GM12878 (cell line): Measurements from ENCODE around the gene UCHL5. TPM values are rescaled to one million over a fixed set of nuclear protein-coding genes. Genes with fewer than 3 reads are reported as not detected.

Experiments used
- ATAC-seq: fragments of 200-7000 bp; cut with Tn5 transposase; 3 replicates; pipeline ENCODE4 v1.9.1; 2020; ENCODE audit warnings: mild to moderate bottlenecking, moderate library complexity
- BruUV-seq: library from RNA; stranded (reverse); fragments of 400-500 nt; replicated peaks from 2 replicates; lab custom pipeline; 2021; lab: Mats Ljungman, UMichigan
- CTCF ChIA-PET: fragments of 300-600 bp; sonication (Branson Sonifier 250); formaldehyde crosslinking; extraction: SDS; loops from one replicate; lab custom pipeline; 2021; ENCODE audit warnings: inconsistent platforms; lab: Yijun Ruan, JAX
- POLR2A ChIA-PET: fragments of 350-600 bp; formaldehyde crosslinking; extraction: SDS; loops from one replicate; lab custom pipeline; 2021; ENCODE audit warnings: inconsistent platforms; lab: Charles Lee
- RAD21 ChIA-PET: fragments of 300-600 bp; sonication (Branson Sonifier 250); formaldehyde crosslinking; loops from one replicate; lab custom pipeline; 2023; ENCODE audit warnings: antibody characterized with exemption; ENCODE audit not compliant: unreplicated experiment; lab: Charles Lee
- SMC1A ChIA-PET: fragments of 300-600 bp; sonication (Branson Sonifier 250); formaldehyde crosslinking; loops from one replicate; lab custom pipeline; 2023; ENCODE audit not compliant: unreplicated experiment, uncharacterized antibody; lab: Charles Lee
- DNase-seq: peaks from one replicate; pipeline ENCODE4 v3.0.0-alpha.2; 2011; ENCODE audit warnings: low read depth, low spot score
- FAIRE-seq: peaks from 3 replicates; lab custom pipeline; 2011; peaks lifted over from hg19 to GRCh38; lab: Jason Lieb, UNC
- H2AFZ ChIP-seq: 2 replicates; pipeline ENCODE4 v1.6.0; 2011; ENCODE audit warnings: low read depth, low read length, control low read depth; ENCODE audit not compliant: control insufficient read depth
- H3K27ac ChIP-seq: 2 replicates; pipeline ENCODE4 v1.5.1; 2011; ENCODE audit warnings: control low read depth; ENCODE audit not compliant: control insufficient read depth, insufficient read depth
- H3K27me3 ChIP-seq, 2 experiments: replicated peaks in 1 of 2; 2 replicates each; pipeline versions ENCODE4 v1.6.0 to v1.6.1; 2011; ENCODE audit warnings: low read length in 1 of 2; ENCODE audit not compliant: control insufficient read depth in 2 of 2, insufficient read depth in 2 of 2
- H3K36me3 ChIP-seq, 2 experiments: 2 replicates each; pipeline ENCODE4 v1.5.1; 2011; ENCODE audit warnings: low read length in 1 of 2; ENCODE audit not compliant: control insufficient read depth in 2 of 2, insufficient read depth in 2 of 2
- H3K4me1 ChIP-seq: 2 replicates; pipeline ENCODE4 v1.6.1; 2011; ENCODE audit warnings: mild to moderate bottlenecking, low read length, moderate library complexity, mixed read lengths; ENCODE audit not compliant: control insufficient read depth, insufficient read depth
- H3K4me2 ChIP-seq: 2 replicates; pipeline ENCODE4 v1.6.0; 2011; ENCODE audit warnings: control low read depth; ENCODE audit not compliant: control insufficient read depth, insufficient read depth
- H3K4me3 ChIP-seq: fragments of 200-600 bp; sonication (generic); 2 replicates; pipeline ENCODE4 v1.5.1; 2016
- H3K79me2 ChIP-seq: 2 replicates; pipeline ENCODE4 v1.6.0; 2011; ENCODE audit warnings: low read length; ENCODE audit not compliant: control insufficient read depth, insufficient read depth
- H3K9ac ChIP-seq: 2 replicates; pipeline ENCODE4 v1.8.0; 2011; ENCODE audit warnings: low read length, control low read depth, mixed read lengths; ENCODE audit not compliant: control insufficient read depth, insufficient read depth
- H3K9me3 ChIP-seq: replicated peaks from 3 replicates; pipeline ENCODE4 v1.5.1; 2011; ENCODE audit warnings: mild to moderate bottlenecking, low read length; ENCODE audit not compliant: control insufficient read depth, insufficient read depth
- H4K20me1 ChIP-seq: 2 replicates; pipeline ENCODE4 v1.6.0; 2011; ENCODE audit not compliant: control insufficient read depth, insufficient read depth
- ATF7 ChIP-seq: fragments of 450-650 bp; IDR thresholded peaks from 2 replicates; pipeline ENCODE4 v1.6.1; 2016; ENCODE audit warnings: low read depth, mild to moderate bottlenecking
- BHLHE40 ChIP-seq, 2 experiments: fragments of 450-650 bp in 1 of 2; IDR thresholded peaks; 2 replicates each; pipeline ENCODE4 v1.6.1; 2011 to 2017; ENCODE audit warnings: low read depth in 2 of 2, borderline replicate concordance in 1 of 2, improper control_type of control experiment in 1 of 2, low read length in 1 of 2, mild to moderate bottlenecking in 1 of 2
- CREM ChIP-seq: IDR thresholded peaks from 2 replicates; pipeline ENCODE4 v1.6.1; 2014; ENCODE audit warnings: antibody characterized with exemption, low read depth
- HDAC2 ChIP-seq: fragments of 200-600 bp; sonication (generic); IDR thresholded peaks from 2 replicates; pipeline ENCODE4 v1.6.1; 2017
- KDM1A ChIP-seq: fragments of 200-600 bp; sonication (generic); IDR thresholded peaks from 2 replicates; pipeline ENCODE4 v1.6.1; 2016; ENCODE audit warnings: borderline replicate concordance
- MEF2A ChIP-seq: IDR thresholded peaks from 2 replicates; pipeline ENCODE4 v1.6.1; 2011; ENCODE audit warnings: low read depth, mild to moderate bottlenecking, low read length, moderate library complexity; ENCODE audit not compliant: insufficient read depth
- MTA3 ChIP-seq: IDR thresholded peaks from 2 replicates; pipeline ENCODE4 v1.6.1; 2012; ENCODE audit warnings: low read length, inconsistent platforms, borderline replicate concordance
- MXI1 ChIP-seq: fragments of 150-350 bp; IDR thresholded peaks from 2 replicates; pipeline ENCODE4 v1.6.1; 2011; ENCODE audit warnings: low read depth, mild to moderate bottlenecking, inconsistent platforms, low read length, improper control_type of control experiment
- NR2C1 ChIP-seq: fragments of 450-650 bp; IDR thresholded peaks from 2 replicates; pipeline ENCODE4 v1.6.1; 2017; ENCODE audit warnings: antibody characterized with exemption, mild to moderate bottlenecking, moderate library complexity
- RUNX3 ChIP-seq: IDR thresholded peaks from 2 replicates; pipeline ENCODE4 v1.6.1; 2012; ENCODE audit warnings: low read length, inconsistent platforms
- SIX5 ChIP-seq: IDR thresholded peaks from 2 replicates; pipeline ENCODE4 v1.6.1; 2011; ENCODE audit warnings: mild to moderate bottlenecking, low read depth, low read length, moderate library complexity; ENCODE audit not compliant: severe bottlenecking
- SMAD5 ChIP-seq: IDR thresholded peaks from 2 replicates; pipeline ENCODE4 v1.6.1; 2016; ENCODE audit warnings: antibody characterized with exemption, low read depth
- SPI1 ChIP-seq: IDR thresholded peaks from 2 replicates; pipeline ENCODE4 v1.6.1; 2011; ENCODE audit warnings: low read depth, mild to moderate bottlenecking, low read length, moderate library complexity, borderline replicate concordance; ENCODE audit not compliant: insufficient read depth
- ZBED1 ChIP-seq: IDR thresholded peaks from 2 replicates; pipeline ENCODE4 v1.6.1; 2016; ENCODE audit warnings: borderline replicate concordance
- ZNF384 ChIP-seq: IDR thresholded peaks from 2 replicates; pipeline ENCODE4 v1.6.1; 2012; ENCODE audit warnings: low read depth, mild to moderate bottlenecking, low read length, improper control_type of control experiment, borderline replicate concordance
- WGBS: methylation state at CpG from one replicate; pipeline ENCODE4 v1.1.6; 2016; ENCODE audit warnings: low lambda C conversion rate; ENCODE audit not compliant: insufficient replicate concordance, insufficient coverage; ENCODE audit errors: missing lambda C conversion rate; 5-methylcytosine and 5-hydroxymethylcytosine counted together
- in situ Hi-C: fragments of 300-500 bp; cut with MboI; formaldehyde crosslinking; loops from 9 replicates; pipeline ENCODE4 v1.14.3; 2018; ENCODE audit warnings: mixed read lengths
- intact Hi-C: fragments of 100-400 bp; cut with micrococcal nuclease; formaldehyde crosslinking; loops from one replicate; pipeline ENCODE4 v1.14.2; 2022; ENCODE audit not compliant: unreplicated experiment
- polyA plus RNA-seq, 11 experiments: library from polyadenylated mRNA; depleted of rRNA in 4 of 11; unstranded in 6 of 11; stranded (reverse) in 5 of 11; fragments of >200 nt; fragmentation: Nextera tagmentation in 4 of 11; fragmentation: Illumina TruSeq in 1 of 11; extraction: Ambion mirVana in 4 of 11; extraction: Trizol in 1 of 11; gene quantifications; 1 replicate in 1 of 11; 2 replicates in 10 of 11; pipeline versions ENCODE4 v1.2.1 to v1.2.3, GENCODE V29; 2011 to 2016; ENCODE audit warnings: inconsistent platforms in 2 of 11, missing spikeins in 2 of 11, low read depth in 1 of 11
- total RNA-seq, 4 experiments: library from RNA; depleted of rRNA in 3 of 4; stranded (reverse); fragments of >200 nt in 3 of 4; fragmentation: Illumina TruSeq in 1 of 4; extraction: Trizol in 1 of 4; gene quantifications; 2 replicates each; pipeline versions ENCODE4 v1.2.1 to v1.2.3, GENCODE V29; 2013 to 2021
- TF ChIP-seq, protein P1 (sequence below): IDR thresholded peaks from 2 replicates; pipeline ENCODE4 v1.6.1; 2011; ENCODE audit warnings: mild to moderate bottlenecking, low read depth, low read length, moderate library complexity; ENCODE audit not compliant: insufficient replicate concordance
- TF ChIP-seq, protein P2 (sequence below): fragments of 450-650 bp; IDR thresholded peaks from 2 replicates; pipeline ENCODE4 v1.6.1; 2017; ENCODE audit warnings: low read depth, mild to moderate bottlenecking, moderate library complexity
- TF ChIP-seq, protein P3 (sequence below): IDR thresholded peaks from 2 replicates; pipeline ENCODE4 v1.6.1; 2012; ENCODE audit warnings: low read depth, low read length, improper control_type of control experiment
- TF ChIP-seq, protein P4 (sequence below): fragments of 450-650 bp; IDR thresholded peaks from 2 replicates; pipeline ENCODE4 v1.6.1; 2014; ENCODE audit warnings: mild to moderate bottlenecking

UCHL5 gene
- total and polyA plus RNA-seq, 10 of the 15 experiments (the other 5 are each of a cell fraction or from before 2014, with no cell fraction given): 30.1 to 179 (median 60.1) TPM

DNA sequence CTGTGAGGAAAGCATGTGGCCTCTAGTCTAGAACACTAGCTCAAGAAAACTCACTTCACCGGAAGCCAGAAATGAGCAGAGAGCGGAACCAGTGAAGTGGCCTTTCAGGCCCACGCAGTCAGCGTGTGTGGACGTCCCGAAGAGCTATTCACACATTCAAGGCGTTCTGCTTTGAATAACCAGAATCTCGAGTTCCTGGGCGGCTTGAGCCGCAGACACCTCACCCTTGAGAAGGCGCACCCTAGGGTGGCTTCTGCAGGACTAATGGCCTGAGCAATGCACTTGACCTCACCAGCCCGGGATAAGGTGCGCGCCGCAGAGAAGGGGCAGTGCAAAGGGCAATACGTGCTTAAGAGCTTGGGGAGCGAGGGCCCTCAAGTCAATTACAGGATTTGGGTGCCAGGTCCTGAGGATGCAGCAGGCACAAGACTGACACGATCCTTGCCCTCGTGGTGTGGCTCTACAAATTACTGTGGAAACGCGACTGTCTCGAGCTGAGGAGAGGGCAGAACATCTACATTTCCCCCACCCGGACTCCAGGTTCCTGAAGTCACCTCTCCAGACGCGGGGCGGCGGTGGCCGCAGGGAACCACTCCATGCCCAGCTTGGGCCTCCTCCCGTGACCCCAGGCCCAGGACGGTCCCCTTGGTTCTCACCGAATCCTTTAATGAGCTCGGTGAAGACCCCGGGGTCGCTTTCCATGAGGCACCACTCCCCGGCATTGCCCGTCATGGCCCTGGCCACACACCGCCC is 455 bp downstream of the UCHL5 start:
- Histone ChIP-seq H3K27ac (peak overlapping the region; percentile 95), H3K4me2 (peak overlapping the region; percentile 96), H4K20me1 (no peaks in the 10 kb centered on the region), H3K4me1 (peaks cover 19% of the 10 kb centered on the region), H3K4me3 (peak overlapping the region; percentile 80), H3K79me2 (peaks cover 98% of the 10 kb centered on the region), H3K36me3 (peaks cover 0 to 7% of the 10 kb centered on the region in 2 experiments; a peak in 2 of 4 replicates), H3K9me3 (no peaks in the 10 kb centered on the region; the same call in 1 of the 3 replicates), H3K27me3 (no peaks in the 10 kb centered on the region), H3K9ac (peak overlapping the region; percentile 98), H2AFZ (peak overlapping the region; percentile 81)
- FAIRE-seq (peak; percentile 78), ATAC-seq (peak; percentile 70), DNase-seq (peak; percentile 62)
- intact Hi-C loops: loop anchor here (2.0 to 10.0 kb wide), 3 partner anchors 49 to 504 kb away; partner anchors contain the start of genes CDC73 and GLRX2
- 1% methylated on average over 35 of the region's 37 CpGs for WGBS
- RAD21 ChIA-PET: interaction anchor here (0.6 to 2.2 kb wide), 20 partner anchors 10 to 585 kb away, joined by 3 to 17 read pairs (median 6); partner anchors contain the start of genes CDC73 and GLRX2
- SMC1A ChIA-PET: interaction anchor here (1.0 to 3.5 kb wide), 18 partner anchors 11 to 581 kb away, joined by 3 to 13 read pairs (median 6); partner anchors contain the start of genes B3GALT2 and CDC73
- CTCF ChIA-PET: interaction anchor here (0.6 to 2.4 kb wide), 24 partner anchors 8 to 586 kb away, joined by 3 to 18 read pairs (median 3); partner anchors contain the start of gene GLRX2
- POLR2A ChIA-PET: interaction anchor here (0.6 to 3.9 kb wide), 11 partner anchors 9 to 511 kb away, joined by 3 to 19 read pairs (median 5); partner anchors contain the start of genes CDC73 and GLRX2
- in situ Hi-C loops: no loop called here
- TSS peak; percentile 76 for BruUV-seq
- TF ChIP-seq, protein P1, sequence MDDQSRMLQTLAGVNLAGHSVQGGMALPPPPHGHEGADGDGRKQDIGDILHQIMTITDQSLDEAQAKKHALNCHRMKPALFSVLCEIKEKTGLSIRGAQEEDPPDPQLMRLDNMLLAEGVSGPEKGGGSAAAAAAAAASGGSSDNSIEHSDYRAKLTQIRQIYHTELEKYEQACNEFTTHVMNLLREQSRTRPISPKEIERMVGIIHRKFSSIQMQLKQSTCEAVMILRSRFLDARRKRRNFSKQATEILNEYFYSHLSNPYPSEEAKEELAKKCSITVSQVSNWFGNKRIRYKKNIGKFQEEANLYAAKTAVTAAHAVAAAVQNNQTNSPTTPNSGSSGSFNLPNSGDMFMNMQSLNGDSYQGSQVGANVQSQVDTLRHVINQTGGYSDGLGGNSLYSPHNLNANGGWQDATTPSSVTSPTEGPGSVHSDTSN: no peak
- TF ChIP-seq CREM (peak; percentile 26; the same call in 1 of the 2 replicates), MXI1 (peak; percentile 79), MEF2A (0 out of 2 replicates have a peak, but pooled peaks have one; percentile 33), ATF7 (0 out of 2 replicates have a peak, but pooled peaks have one; percentile 17), SIX5 (no peak), RUNX3 (peak; percentile 61), KDM1A (no peak), ZNF384 (no peak), BHLHE40 (IDR thresholded peaks at IDR 0.05; ENCODE audit: borderline replicate concordance in 1 of 2, low read depth in 2 of 2, low read length in 1 of 2) (peak in 1 of 2 experiments; percentile 45; a peak in 2 of 4 replicates), SPI1 (peak; percentile 51; the same call in 1 of the 2 replicates), ZBED1 (no peak), HDAC2 (no peak), NR2C1 (no peak), SMAD5 (peak; percentile 53; the same call in 1 of the 2 replicates), MTA3 (peak; percentile 43; the same call in 1 of the 2 replicates)
- TF ChIP-seq, protein P2, sequence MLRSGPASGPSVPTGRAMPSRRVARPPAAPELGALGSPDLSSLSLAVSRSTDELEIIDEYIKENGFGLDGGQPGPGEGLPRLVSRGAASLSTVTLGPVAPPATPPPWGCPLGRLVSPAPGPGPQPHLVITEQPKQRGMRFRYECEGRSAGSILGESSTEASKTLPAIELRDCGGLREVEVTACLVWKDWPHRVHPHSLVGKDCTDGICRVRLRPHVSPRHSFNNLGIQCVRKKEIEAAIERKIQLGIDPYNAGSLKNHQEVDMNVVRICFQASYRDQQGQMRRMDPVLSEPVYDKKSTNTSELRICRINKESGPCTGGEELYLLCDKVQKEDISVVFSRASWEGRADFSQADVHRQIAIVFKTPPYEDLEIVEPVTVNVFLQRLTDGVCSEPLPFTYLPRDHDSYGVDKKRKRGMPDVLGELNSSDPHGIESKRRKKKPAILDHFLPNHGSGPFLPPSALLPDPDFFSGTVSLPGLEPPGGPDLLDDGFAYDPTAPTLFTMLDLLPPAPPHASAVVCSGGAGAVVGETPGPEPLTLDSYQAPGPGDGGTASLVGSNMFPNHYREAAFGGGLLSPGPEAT: no peak
- TF ChIP-seq, protein P3, sequence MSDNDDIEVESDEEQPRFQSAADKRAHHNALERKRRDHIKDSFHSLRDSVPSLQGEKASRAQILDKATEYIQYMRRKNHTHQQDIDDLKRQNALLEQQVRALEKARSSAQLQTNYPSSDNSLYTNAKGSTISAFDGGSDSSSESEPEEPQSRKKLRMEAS: peak; percentile 62; the same call in 1 of the 2 replicates
- TF ChIP-seq, protein P4, sequence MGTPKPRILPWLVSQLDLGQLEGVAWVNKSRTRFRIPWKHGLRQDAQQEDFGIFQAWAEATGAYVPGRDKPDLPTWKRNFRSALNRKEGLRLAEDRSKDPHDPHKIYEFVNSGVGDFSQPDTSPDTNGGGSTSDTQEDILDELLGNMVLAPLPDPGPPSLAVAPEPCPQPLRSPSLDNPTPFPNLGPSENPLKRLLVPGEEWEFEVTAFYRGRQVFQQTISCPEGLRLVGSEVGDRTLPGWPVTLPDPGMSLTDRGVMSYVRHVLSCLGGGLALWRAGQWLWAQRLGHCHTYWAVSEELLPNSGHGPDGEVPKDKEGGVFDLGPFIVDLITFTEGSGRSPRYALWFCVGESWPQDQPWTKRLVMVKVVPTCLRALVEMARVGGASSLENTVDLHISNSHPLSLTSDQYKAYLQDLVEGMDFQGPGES: no peak
